Measurements from ENCODE around the gene TRIM4. TPM values are rescaled to one million over a fixed set of nuclear protein-coding genes. Genes with fewer than 3 reads are reported as not detected.

TRIM4 gene
- total RNA-seq, 1 experiment from 2014 or later, result 34.0 TPM

GRCh38 chr7:99926321-99926720 lies 7.0 kb upstream of the TRIM4 start:
- CTCF ChIA-PET, result no interaction called here
- intact Hi-C loops (cut with micrococcal nuclease; ENCODE audit: unreplicated experiment), result loop anchor here (5.0 kb wide), 1 partner anchor 51 kb away; the partner anchor contains the start of gene AZGP1
- no peak overlapping the region for H3K4me2 ChIP-seq

GRCh38 chr7:99923200-99923599 lies 3.9 kb upstream of the TRIM4 start:
- peaks cover 22% of the 10 kb centered on the region for H3K27me3 ChIP-seq (ENCODE audit: insufficient read depth, low read depth)
- H3K4me2 ChIP-seq, result no peak overlapping the region
- H3K4me1 ChIP-seq (replicated peaks; ENCODE audit: insufficient read depth), result peaks cover 9% of the 10 kb centered on the region
- H4K20me1 ChIP-seq (ENCODE audit: insufficient read depth), result no peaks in the 10 kb centered on the region
- H3K27ac ChIP-seq, result no peak overlapping the region
- CTCF ChIA-PET, result interaction anchor here (0.7 kb wide), 1 partner anchor 21 kb away, joined by 3 read pairs; no protein-coding TSS in a partner anchor
- peaks cover 17% of the 10 kb centered on the region; the same call in 1 of the 2 replicates for H3F3A ChIP-seq (ENCODE audit: insufficient read depth, low read depth)
- H2AFZ ChIP-seq, result no peak overlapping the region
- intact Hi-C loops (cut with micrococcal nuclease; ENCODE audit: unreplicated experiment), result no loop called here
- no peaks in the 10 kb centered on the region for H3K9me2 ChIP-seq (ENCODE audit: insufficient read depth)
- H3K9me3 ChIP-seq (ENCODE audit: insufficient read depth, low read depth), result no peaks in the 10 kb centered on the region; the same call in 1 of the 2 replicates
- TF ChIP-seq CTCF (conservative IDR thresholded peaks at IDR 0.05), result no peak
- no peak for TF ChIP-seq EZH2 (IDR thresholded peaks at IDR 0.05; ENCODE audit: low read depth)
- no TSS peak for BruUV-seq (replicated peaks)
- H3K36me3 ChIP-seq (ENCODE audit: low read depth), result no peaks in the 10 kb centered on the region
- DNase-seq, result no peak
- no peak overlapping the region for H3K4me3 ChIP-seq
- peaks cover 21% of the 10 kb centered on the region for H3K79me2 ChIP-seq (ENCODE audit: low read depth)
- POLR2A ChIA-PET (ENCODE audit: unreplicated experiment), result no interaction called here

More at GRCh38 chr7:99926321-99926720, 7.0 kb upstream of the TRIM4 start:
- no peaks in the 10 kb centered on the region for H3K9me2 ChIP-seq (ENCODE audit: insufficient read depth)
- H2AFZ ChIP-seq, result no peak overlapping the region
- no TSS peak for BruUV-seq (replicated peaks)
- no peak for TF ChIP-seq EZH2 (IDR thresholded peaks at IDR 0.05; ENCODE audit: low read depth)
- no peak for TF ChIP-seq CTCF (conservative IDR thresholded peaks at IDR 0.05)
- DNase-seq, result no peak
- POLR2A ChIA-PET (ENCODE audit: unreplicated experiment), result no interaction called here
- no peak overlapping the region for H3K4me3 ChIP-seq
- H3K36me3 ChIP-seq (ENCODE audit: low read depth), result no peaks in the 10 kb centered on the region
- no peaks in the 10 kb centered on the region; the same call in 1 of the 2 replicates for H3K9me3 ChIP-seq (ENCODE audit: insufficient read depth, low read depth)
- H3F3A ChIP-seq (ENCODE audit: insufficient read depth, low read depth), result peaks cover 5% of the 10 kb centered on the region; the same call in 1 of the 2 replicates
- no peaks in the 10 kb centered on the region for H3K79me2 ChIP-seq (ENCODE audit: low read depth)
- H3K27me3 ChIP-seq (ENCODE audit: insufficient read depth, low read depth), result peaks cover 36% of the 10 kb centered on the region
- no peaks in the 10 kb centered on the region for H4K20me1 ChIP-seq (ENCODE audit: insufficient read depth)
- 0 out of 2 replicates have a peak, but pooled peaks cover 3% of the 10 kb centered on the region for H3K4me1 ChIP-seq (replicated peaks; ENCODE audit: insufficient read depth)
- no peak overlapping the region for H3K27ac ChIP-seq

GRCh38 chr7:99920149-99920548 lies 819 bp upstream of the TRIM4 start:
- POLR2A ChIA-PET (ENCODE audit: unreplicated experiment), result interaction anchor here (0.6 to 1.0 kb wide), 4 partner anchors 10 to 455 kb away, joined by 3 to 5 read pairs (median 4); partner anchors contain the start of gene ATP5MF
- Histone ChIP-seq H3K27me3 (ENCODE audit: insufficient read depth, low read depth) (no peaks in the 10 kb centered on the region), H3F3A (ENCODE audit: insufficient read depth, low read depth) (peaks cover 20% of the 10 kb centered on the region; the same call in 1 of the 2 replicates), H3K9me3 (ENCODE audit: insufficient read depth, low read depth) (no peaks in the 10 kb centered on the region), H4K20me1 (ENCODE audit: insufficient read depth) (peaks cover 20% of the 10 kb centered on the region), H3K36me3 (ENCODE audit: low read depth) (peaks cover 9% of the 10 kb centered on the region), H2AFZ (peak overlapping the region; percentile 96), H3K9me2 (ENCODE audit: insufficient read depth) (no peaks in the 10 kb centered on the region), H3K79me2 (ENCODE audit: low read depth) (peaks cover 47% of the 10 kb centered on the region), H3K4me2 (peak overlapping the region; percentile 91), H3K4me3 (peak overlapping the region; percentile 97), H3K4me1 (replicated peaks; ENCODE audit: insufficient read depth) (peaks cover 16% of the 10 kb centered on the region), H3K27ac (peak overlapping the region; percentile 65; the same call in 1 of the 2 replicates)
- intact Hi-C loops (cut with micrococcal nuclease; ENCODE audit: unreplicated experiment), result no loop called here
- DNase-seq, result no peak
- no peak for TF ChIP-seq EZH2 (IDR thresholded peaks at IDR 0.05; ENCODE audit: low read depth)
- TF ChIP-seq CTCF (conservative IDR thresholded peaks at IDR 0.05), result no peak
- BruUV-seq (replicated peaks), result no TSS peak
- CTCF ChIA-PET, result interaction anchor here (0.6 to 1.2 kb wide), 4 partner anchors 10 to 266 kb away, joined by 3 to 11 read pairs (median 4); partner anchors contain the start of genes AP4M1 and MCM7
